GM12878 (cell line): ENCODE measurements around the gene DGCR8. TPM values are rescaled to one million over a fixed set of nuclear protein-coding genes. Genes with fewer than 3 reads are reported as not detected.

Experiments used
- ATAC-seq: fragments of 200-7000 bp; cut with Tn5 transposase; 3 replicates; pipeline ENCODE4 v1.9.1; 2020; ENCODE audit warnings: mild to moderate bottlenecking, moderate library complexity
- BruUV-seq: library from RNA; stranded (reverse); fragments of 400-500 nt; replicated peaks from 2 replicates; lab custom pipeline; 2021; lab: Mats Ljungman, UMichigan
- CTCF ChIA-PET: fragments of 300-600 bp; sonication (Branson Sonifier 250); formaldehyde crosslinking; extraction: SDS; loops from one replicate; lab custom pipeline; 2021; ENCODE audit warnings: inconsistent platforms; lab: Yijun Ruan, JAX
- POLR2A ChIA-PET: fragments of 350-600 bp; formaldehyde crosslinking; extraction: SDS; loops from one replicate; lab custom pipeline; 2021; ENCODE audit warnings: inconsistent platforms; lab: Charles Lee
- RAD21 ChIA-PET: fragments of 300-600 bp; sonication (Branson Sonifier 250); formaldehyde crosslinking; loops from one replicate; lab custom pipeline; 2023; ENCODE audit warnings: antibody characterized with exemption; ENCODE audit not compliant: unreplicated experiment; lab: Charles Lee
- SMC1A ChIA-PET: fragments of 300-600 bp; sonication (Branson Sonifier 250); formaldehyde crosslinking; loops from one replicate; lab custom pipeline; 2023; ENCODE audit not compliant: unreplicated experiment, uncharacterized antibody; lab: Charles Lee
- DNase-seq: peaks from one replicate; pipeline ENCODE4 v3.0.0-alpha.2; 2011; ENCODE audit warnings: low read depth, low spot score
- FAIRE-seq: peaks from 3 replicates; lab custom pipeline; 2011; peaks lifted over from hg19 to GRCh38; lab: Jason Lieb, UNC
- H2AFZ ChIP-seq: 2 replicates; pipeline ENCODE4 v1.6.0; 2011; ENCODE audit warnings: low read depth, low read length, control low read depth; ENCODE audit not compliant: control insufficient read depth
- H3K27ac ChIP-seq: 2 replicates; pipeline ENCODE4 v1.5.1; 2011; ENCODE audit warnings: control low read depth; ENCODE audit not compliant: control insufficient read depth, insufficient read depth
- H3K27me3 ChIP-seq, 2 experiments: replicated peaks in 1 of 2; 2 replicates each; pipeline versions ENCODE4 v1.6.0 to v1.6.1; 2011; ENCODE audit warnings: low read length in 1 of 2; ENCODE audit not compliant: control insufficient read depth in 2 of 2, insufficient read depth in 2 of 2
- H3K36me3 ChIP-seq, 2 experiments: 2 replicates each; pipeline ENCODE4 v1.5.1; 2011; ENCODE audit warnings: low read length in 1 of 2; ENCODE audit not compliant: control insufficient read depth in 2 of 2, insufficient read depth in 2 of 2
- H3K4me1 ChIP-seq: 2 replicates; pipeline ENCODE4 v1.6.1; 2011; ENCODE audit warnings: mild to moderate bottlenecking, low read length, moderate library complexity, mixed read lengths; ENCODE audit not compliant: control insufficient read depth, insufficient read depth
- H3K4me2 ChIP-seq: 2 replicates; pipeline ENCODE4 v1.6.0; 2011; ENCODE audit warnings: control low read depth; ENCODE audit not compliant: control insufficient read depth, insufficient read depth
- H3K4me3 ChIP-seq: fragments of 200-600 bp; sonication (generic); 2 replicates; pipeline ENCODE4 v1.5.1; 2016
- H3K79me2 ChIP-seq: 2 replicates; pipeline ENCODE4 v1.6.0; 2011; ENCODE audit warnings: low read length; ENCODE audit not compliant: control insufficient read depth, insufficient read depth
- H3K9ac ChIP-seq: 2 replicates; pipeline ENCODE4 v1.8.0; 2011; ENCODE audit warnings: low read length, control low read depth, mixed read lengths; ENCODE audit not compliant: control insufficient read depth, insufficient read depth
- H3K9me3 ChIP-seq: replicated peaks from 3 replicates; pipeline ENCODE4 v1.5.1; 2011; ENCODE audit warnings: mild to moderate bottlenecking, low read length; ENCODE audit not compliant: control insufficient read depth, insufficient read depth
- H4K20me1 ChIP-seq: 2 replicates; pipeline ENCODE4 v1.6.0; 2011; ENCODE audit not compliant: control insufficient read depth, insufficient read depth
- ATF7 ChIP-seq: fragments of 450-650 bp; IDR thresholded peaks from 2 replicates; pipeline ENCODE4 v1.6.1; 2016; ENCODE audit warnings: low read depth, mild to moderate bottlenecking
- CHD1 ChIP-seq: IDR thresholded peaks from 2 replicates; pipeline ENCODE4 v1.6.1; 2012; ENCODE audit warnings: low read depth, low read length, improper control_type of control experiment
- CREM ChIP-seq: IDR thresholded peaks from 2 replicates; pipeline ENCODE4 v1.6.1; 2014; ENCODE audit warnings: antibody characterized with exemption, low read depth
- E2F8 ChIP-seq: fragments of 450-650 bp; IDR thresholded peaks from 2 replicates; pipeline ENCODE4 v1.6.1; 2018; ENCODE audit warnings: mild to moderate bottlenecking, low read depth, moderate library complexity; ENCODE audit not compliant: partially characterized antibody
- HDAC2 ChIP-seq: fragments of 200-600 bp; sonication (generic); IDR thresholded peaks from 2 replicates; pipeline ENCODE4 v1.6.1; 2017
- IKZF2 ChIP-seq, 2 experiments: fragments of 450-650 bp; IDR thresholded peaks; 2 replicates each; pipeline ENCODE4 v1.6.1; 2017; ENCODE audit warnings: mild to moderate bottlenecking in 2 of 2, moderate library complexity in 2 of 2
- KDM1A ChIP-seq: fragments of 200-600 bp; sonication (generic); IDR thresholded peaks from 2 replicates; pipeline ENCODE4 v1.6.1; 2016; ENCODE audit warnings: borderline replicate concordance
- NR2C1 ChIP-seq: fragments of 450-650 bp; IDR thresholded peaks from 2 replicates; pipeline ENCODE4 v1.6.1; 2017; ENCODE audit warnings: antibody characterized with exemption, mild to moderate bottlenecking, moderate library complexity
- PBX3 ChIP-seq: IDR thresholded peaks from 2 replicates; pipeline ENCODE4 v1.6.1; 2011; ENCODE audit warnings: mild to moderate bottlenecking, low read depth, low read length, moderate library complexity; ENCODE audit not compliant: insufficient replicate concordance
- RELA ChIP-seq: fragments of 450-650 bp; IDR thresholded peaks from 2 replicates; pipeline ENCODE4 v1.8.0; 2014; ENCODE audit warnings: borderline replicate concordance; ENCODE audit not compliant: partially characterized antibody
- SP1 ChIP-seq: IDR thresholded peaks from one replicate; pipeline ENCODE4 v1.6.1; 2011; ENCODE audit warnings: low read depth, low read length
- TCF7 ChIP-seq: IDR thresholded peaks from 2 replicates; pipeline ENCODE4 v1.6.1; 2014; ENCODE audit warnings: antibody characterized with exemption, borderline replicate concordance
- ZBTB4 ChIP-seq: fragments of 450-650 bp; formaldehyde crosslinking; IDR thresholded peaks from 2 replicates; pipeline ENCODE4 v1.4.0; 2022; ENCODE audit warnings: mild to moderate bottlenecking, moderate library complexity
- ZNF24 ChIP-seq: fragments of 450-650 bp; IDR thresholded peaks from 2 replicates; pipeline ENCODE4 v1.6.1; 2017; ENCODE audit warnings: antibody characterized with exemption, mild to moderate bottlenecking
- ZSCAN29 ChIP-seq: fragments of 450-650 bp; IDR thresholded peaks from 2 replicates; pipeline ENCODE4 v1.6.1; 2017; ENCODE audit warnings: mild to moderate bottlenecking, moderate library complexity
- WGBS: methylation state at CpG from one replicate; pipeline ENCODE4 v1.1.6; 2016; ENCODE audit warnings: low lambda C conversion rate; ENCODE audit not compliant: insufficient replicate concordance, insufficient coverage; ENCODE audit errors: missing lambda C conversion rate; 5-methylcytosine and 5-hydroxymethylcytosine counted together
- in situ Hi-C: fragments of 300-500 bp; cut with MboI; formaldehyde crosslinking; loops from 9 replicates; pipeline ENCODE4 v1.14.3; 2018; ENCODE audit warnings: mixed read lengths
- intact Hi-C: fragments of 100-400 bp; cut with micrococcal nuclease; formaldehyde crosslinking; loops from one replicate; pipeline ENCODE4 v1.14.2; 2022; ENCODE audit not compliant: unreplicated experiment
- polyA plus RNA-seq, 11 experiments: library from polyadenylated mRNA; depleted of rRNA in 4 of 11; unstranded in 6 of 11; stranded (reverse) in 5 of 11; fragments of >200 nt; fragmentation: Nextera tagmentation in 4 of 11; fragmentation: Illumina TruSeq in 1 of 11; extraction: Ambion mirVana in 4 of 11; extraction: Trizol in 1 of 11; gene quantifications; 1 replicate in 1 of 11; 2 replicates in 10 of 11; pipeline versions ENCODE4 v1.2.1 to v1.2.3, GENCODE V29; 2011 to 2016; ENCODE audit warnings: inconsistent platforms in 2 of 11, missing spikeins in 2 of 11, low read depth in 1 of 11
- total RNA-seq, 4 experiments: library from RNA; depleted of rRNA in 3 of 4; stranded (reverse); fragments of >200 nt in 3 of 4; fragmentation: Illumina TruSeq in 1 of 4; extraction: Trizol in 1 of 4; gene quantifications; 2 replicates each; pipeline versions ENCODE4 v1.2.1 to v1.2.3, GENCODE V29; 2013 to 2021

Gene DGCR8
- total and polyA plus RNA-seq, 10 of the 15 experiments (the other 5 are each of a cell fraction or from before 2014, with no cell fraction given): 1.2 to 35.1 (median 17.2) TPM

- no peak for ATAC-seq
- Histone ChIP-seq H4K20me1 (no peaks in the 10 kb centered on the region), H3K4me2 (no peak overlapping the region), H3K36me3 (peaks cover 6 to 8% of the 10 kb centered on the region in 2 experiments; a peak in 3 of 4 replicates), H3K27ac (no peak overlapping the region), H3K4me3 (no peak overlapping the region), H3K4me1 (no peaks in the 10 kb centered on the region), H3K79me2 (no peaks in the 10 kb centered on the region), H3K9me3 (no peaks in the 10 kb centered on the region), H3K27me3 (no peaks in the 10 kb centered on the region), H2AFZ (no peak overlapping the region), H3K9ac (no peak overlapping the region)
- WGBS: 98% methylated on average over 2 of the region's 2 CpGs
- ChIA-PET SMC1A (no interaction called here), CTCF (no interaction called here), POLR2A (no interaction called here), RAD21 (no interaction called here)
- intact Hi-C loops (no loop called here), in situ Hi-C loops (no loop called here)
- FAIRE-seq: no peak
- no peak for DNase-seq
- TF ChIP-seq ZNF24: no peak
- no peak for TF ChIP-seq TCF7
- TF ChIP-seq HDAC2: no peak
- no peak for TF ChIP-seq SP1
- TF ChIP-seq ATF7: no peak
- TF ChIP-seq ZSCAN29: no peak
- no peak for TF ChIP-seq CREM
- TF ChIP-seq NR2C1: no peak
- no peak for TF ChIP-seq IKZF2 (IDR thresholded peaks at IDR 0.05)
- no peak for TF ChIP-seq PBX3
- TF ChIP-seq E2F8: no peak
- no peak for TF ChIP-seq ZBTB4 (CRISPR knock-in tag)
- TF ChIP-seq KDM1A: no peak
- no peak for TF ChIP-seq CHD1
- no peak for TF ChIP-seq RELA
- no TSS peak for BruUV-seq
Observed at GRCh38 chr22:20055144-20055543, 24.9 kb upstream of the DGCR8 start.
